T-helper 1 cell treated with Interleukin-12 subunit alpha and Interleukin-12 subunit beta and Interleukin-4 antibody, amounts not matched to agents 30 ng/mL and 1 ng/mL, for 36 hours (primary cell): Measurements from ENCODE around the gene LHPP. TPM values are rescaled to one million over a fixed set of nuclear protein-coding genes. Genes with fewer than 3 reads are reported as not detected.

ENCODE experiments used
- intact Hi-C: fragments of 100-400 bp; cut with micrococcal nuclease; formaldehyde crosslinking; loops from one replicate; pipeline ENCODE4 v1.15.1; 2024
- total RNA-seq: library from RNA; stranded (reverse); gene quantifications from 2 replicates; pipeline ENCODE4 v1.2.3, GENCODE V29; 2022

The LHPP gene
- total RNA-seq, 1 donor from 2014 or later = 16.8 TPM

DNA sequence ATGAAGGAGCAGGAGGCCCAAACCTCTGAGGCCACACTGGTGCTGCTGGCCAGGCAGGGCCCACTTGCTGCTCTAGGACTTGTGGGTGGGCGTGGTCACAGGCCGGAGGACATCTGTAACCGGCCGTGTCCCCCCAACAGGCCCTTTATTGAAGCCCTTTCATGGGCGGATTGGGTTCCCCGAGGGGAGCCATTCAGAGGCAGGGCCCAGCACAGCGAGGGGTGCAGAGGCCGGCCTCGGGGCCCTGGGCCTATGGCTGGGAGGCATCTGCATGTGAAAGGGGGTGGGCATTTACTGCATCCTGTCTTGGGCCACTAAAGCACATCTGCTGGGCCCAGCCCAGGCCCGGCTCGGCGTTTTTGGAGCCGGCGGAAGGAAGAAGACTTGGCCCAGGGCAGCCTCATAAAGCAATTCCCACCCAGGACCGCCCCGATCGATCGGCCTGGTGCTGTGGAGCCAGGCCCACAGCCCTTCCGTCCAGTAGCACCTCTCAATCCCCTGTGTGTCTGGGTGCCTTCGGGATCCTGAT lies 8.4 kb downstream of the LHPP start:
- intact Hi-C loops = loop anchor here (5.0 kb wide), 1 partner anchor 182 kb away; no protein-coding TSS in a partner anchor

DNA sequence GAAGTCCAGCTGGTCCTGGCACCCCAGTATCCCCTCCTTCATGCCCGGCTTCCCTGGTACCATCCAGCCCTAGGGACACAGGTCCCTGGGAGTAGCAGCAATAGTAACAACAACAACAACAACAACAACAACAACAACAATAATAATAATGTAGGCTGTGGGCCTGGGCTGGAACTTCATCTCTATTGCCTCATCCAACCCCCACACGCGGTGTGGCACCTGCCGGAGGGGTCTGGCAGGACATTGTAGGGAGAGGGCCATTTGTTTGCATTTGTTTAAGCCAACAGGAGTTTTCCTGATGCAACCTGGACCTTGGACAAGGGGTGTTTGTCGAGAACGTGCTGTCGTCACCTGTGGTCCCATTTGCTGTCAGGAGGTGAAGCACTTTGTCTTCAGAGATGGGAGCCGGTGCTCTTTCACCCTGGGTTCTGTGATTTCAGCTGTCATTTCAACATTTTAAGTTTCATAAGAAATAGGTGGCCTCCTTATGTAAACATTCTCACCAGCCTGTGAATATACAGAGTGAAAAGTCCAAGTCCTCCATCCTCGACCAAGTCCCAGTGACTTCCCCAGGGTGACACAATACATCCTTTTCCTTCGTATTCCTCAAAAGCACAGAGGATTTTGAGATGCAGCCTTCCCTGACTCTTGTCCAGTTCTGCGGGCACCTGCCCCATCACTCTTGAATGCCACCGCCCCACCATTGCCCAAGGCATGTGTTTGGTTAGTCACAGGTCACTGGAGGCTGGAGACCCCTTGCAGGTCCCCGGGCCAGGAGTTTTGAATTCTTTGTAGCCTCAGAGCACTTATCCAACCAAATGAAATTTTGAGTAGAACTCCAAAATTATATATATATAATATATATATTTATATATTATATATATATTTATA lies 9.2 kb downstream of the LHPP start:
- intact Hi-C loops = loop anchor here (5.0 kb wide), 1 partner anchor 182 kb away; no protein-coding TSS in a partner anchor

DNA sequence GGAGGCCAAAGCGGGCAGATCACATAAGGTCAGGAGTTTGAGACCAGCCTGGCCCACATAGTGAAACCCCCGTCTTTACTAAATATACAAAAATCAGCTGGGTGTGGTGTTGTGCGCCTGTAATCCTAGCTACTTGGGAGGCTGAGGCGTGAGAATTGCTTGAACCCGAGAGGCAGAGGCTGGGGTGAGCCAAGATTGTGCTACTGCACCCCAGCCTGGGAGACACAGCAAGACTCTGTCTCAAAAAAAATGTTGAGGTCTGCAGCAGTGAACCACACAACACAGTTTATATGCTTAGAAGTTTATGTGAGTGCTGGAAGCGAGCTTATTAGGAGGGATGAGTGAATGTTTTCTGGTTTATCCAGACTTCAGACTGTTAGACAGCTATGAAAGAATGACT lies 10.4 kb downstream of the LHPP start:
- intact Hi-C loops = loop anchor here (5.0 kb wide), 1 partner anchor 180 kb away; no protein-coding TSS in a partner anchor

DNA sequence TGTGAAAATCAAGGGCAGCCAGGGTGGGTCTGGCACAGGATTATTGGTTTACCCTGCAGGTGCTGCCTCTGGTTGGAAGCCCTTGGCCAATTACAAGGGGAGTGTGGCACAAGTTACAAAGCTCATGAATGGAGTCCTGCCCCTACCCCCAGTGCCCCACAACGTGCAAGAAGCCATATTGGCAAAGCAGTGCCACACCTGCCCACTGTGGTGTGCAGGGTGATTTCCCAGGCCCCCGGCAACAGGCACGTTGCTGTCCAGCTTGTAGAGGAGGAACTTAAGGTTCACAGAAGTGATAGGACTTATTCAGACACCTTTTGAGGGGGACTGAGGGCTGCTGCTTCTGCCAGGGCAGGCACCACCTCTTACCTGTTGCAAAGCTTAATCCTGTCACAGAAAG lies 11.4 kb downstream of the LHPP start:
- intact Hi-C loops = loop anchor here (5.0 kb wide), 1 partner anchor 179 kb away; no protein-coding TSS in a partner anchor

DNA sequence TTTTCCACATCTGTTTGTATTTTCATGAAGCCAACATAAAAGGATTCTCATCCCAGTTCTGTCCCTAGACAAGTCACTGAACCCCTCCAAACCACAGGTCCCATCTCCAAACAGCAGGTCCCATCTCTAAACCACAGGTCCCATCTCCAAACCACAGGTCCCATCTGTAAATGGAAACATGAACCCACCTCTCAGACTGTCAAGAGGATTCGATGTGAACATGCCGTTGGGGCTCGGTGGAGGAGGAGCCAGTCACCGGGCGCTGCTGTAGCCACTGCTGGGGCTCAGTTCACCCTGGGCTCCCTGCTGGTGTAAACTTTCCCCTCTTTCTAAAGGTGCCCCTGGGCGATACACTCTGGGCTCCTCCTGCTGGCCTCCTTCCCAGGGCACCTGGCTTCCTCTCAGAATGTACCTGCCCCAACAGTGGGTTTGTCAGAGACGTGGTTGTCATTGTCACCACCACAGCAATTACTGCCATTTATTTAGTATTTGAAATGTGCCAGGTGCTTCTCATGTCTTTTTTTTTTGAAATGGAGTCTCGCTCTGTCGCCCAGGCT lies 13.0 kb downstream of the LHPP start:
- intact Hi-C loops = loop anchor here (5.0 kb wide), 1 partner anchor 178 kb away; no protein-coding TSS in a partner anchor

DNA sequence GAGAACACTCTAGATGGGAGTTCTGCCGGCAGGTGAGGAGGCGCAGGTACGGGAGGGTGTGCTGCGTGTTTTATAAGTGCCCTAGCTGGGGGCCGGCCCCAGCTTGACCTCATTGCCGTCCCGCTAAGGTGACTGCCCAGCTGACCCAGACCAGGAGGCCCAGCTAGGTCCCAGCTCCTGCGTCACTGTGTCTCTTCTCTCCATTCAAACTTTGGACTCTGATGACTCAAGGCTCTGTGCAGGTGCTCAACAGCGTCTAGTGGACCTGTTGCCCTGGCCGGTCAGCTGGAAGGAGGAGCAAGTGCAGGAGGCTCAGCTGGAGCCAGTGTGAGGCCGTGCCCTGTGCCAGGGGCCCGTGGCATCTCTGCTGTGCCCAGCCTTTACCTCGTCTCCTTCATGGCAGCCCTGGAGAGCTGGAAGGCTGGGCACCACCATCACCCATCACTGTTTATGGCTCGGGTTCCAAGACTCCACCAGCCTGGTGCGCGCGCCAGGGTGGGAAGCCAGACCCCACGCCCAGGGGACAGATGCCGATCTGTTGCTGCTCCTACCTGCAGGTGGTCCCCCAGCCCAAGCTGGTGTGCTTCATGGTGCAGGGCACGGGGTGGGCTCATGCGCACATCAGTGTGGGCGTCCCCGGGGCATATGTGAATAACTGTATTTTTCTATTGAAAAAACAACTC lies 14.6 kb downstream of the LHPP start:
- intact Hi-C loops = no loop called here

GRCh38 chr10:124477614-124478363 lies 16.2 kb downstream of the LHPP start:
- intact Hi-C loops = no loop called here

DNA sequence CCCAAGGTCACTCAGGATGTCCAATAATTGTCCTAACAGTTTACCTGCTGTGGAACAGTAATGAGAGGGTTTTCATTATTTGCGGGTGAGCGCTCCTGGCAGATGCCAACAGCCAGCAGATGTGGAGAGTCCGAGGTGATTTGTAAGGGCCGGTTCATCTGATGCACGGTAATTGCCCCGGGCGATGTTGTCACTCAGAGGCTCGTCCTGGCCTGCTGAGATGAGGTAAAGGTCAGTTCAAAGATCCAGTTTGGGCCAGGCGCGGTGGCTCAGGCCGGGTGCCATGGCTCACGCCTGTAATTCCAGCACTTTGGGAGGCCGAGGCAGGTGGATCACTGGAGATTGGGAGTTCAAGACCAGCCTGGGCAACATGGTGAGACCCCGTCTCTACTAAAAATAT lies 16.9 kb downstream of the LHPP start:
- intact Hi-C loops = no loop called here

GRCh38 chr10:124480860-124481259 lies 19.2 kb downstream of the LHPP start:
- intact Hi-C loops = no loop called here

DNA sequence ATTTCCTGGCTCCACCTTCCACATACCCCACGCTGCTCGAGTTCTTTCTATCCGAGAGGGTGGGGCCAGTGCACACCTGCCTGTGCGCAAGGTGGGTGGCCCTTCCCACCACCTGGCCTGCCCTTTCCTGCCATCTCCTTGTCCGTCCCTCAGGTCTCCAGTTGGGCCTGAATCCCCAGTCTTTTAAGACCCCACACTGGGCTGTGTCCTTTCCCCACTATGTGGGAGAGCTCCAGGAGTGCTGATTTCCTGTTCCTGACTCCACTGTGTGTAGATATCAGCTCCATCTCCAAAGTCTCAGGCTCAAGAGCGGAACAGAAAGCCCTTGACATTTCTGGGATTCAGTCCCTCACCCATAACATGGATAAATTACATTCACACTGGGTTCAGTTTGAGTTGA lies 20.1 kb downstream of the LHPP start:
- intact Hi-C loops = no loop called here

DNA sequence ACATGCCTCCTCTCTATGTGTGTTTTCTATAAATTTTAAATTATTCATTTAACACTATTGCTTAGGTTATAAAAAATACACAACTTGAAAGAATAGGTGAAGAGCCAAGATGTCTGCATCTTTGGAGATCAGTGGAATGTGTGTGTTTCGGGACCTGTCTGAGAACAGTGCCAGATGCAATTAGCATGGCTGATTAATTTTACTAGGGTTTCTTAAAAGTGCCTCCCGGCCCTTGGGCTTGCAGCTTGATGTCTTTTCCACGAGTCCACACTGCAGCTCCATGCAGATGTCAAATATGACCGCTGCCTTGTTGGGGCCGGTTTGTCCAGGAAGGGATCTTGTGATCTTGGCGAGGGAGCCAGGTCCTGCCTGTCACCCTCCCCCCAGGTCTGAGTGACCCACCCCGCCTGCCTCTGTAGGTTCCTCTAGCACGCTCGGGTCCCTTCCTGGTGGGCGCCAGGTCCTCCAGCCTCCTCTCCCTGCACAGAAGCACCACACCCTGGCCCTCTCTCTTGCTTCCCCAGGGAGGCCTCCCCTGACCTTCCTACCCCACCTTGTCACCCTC lies 20.7 kb downstream of the LHPP start:
- intact Hi-C loops = no loop called here

DNA sequence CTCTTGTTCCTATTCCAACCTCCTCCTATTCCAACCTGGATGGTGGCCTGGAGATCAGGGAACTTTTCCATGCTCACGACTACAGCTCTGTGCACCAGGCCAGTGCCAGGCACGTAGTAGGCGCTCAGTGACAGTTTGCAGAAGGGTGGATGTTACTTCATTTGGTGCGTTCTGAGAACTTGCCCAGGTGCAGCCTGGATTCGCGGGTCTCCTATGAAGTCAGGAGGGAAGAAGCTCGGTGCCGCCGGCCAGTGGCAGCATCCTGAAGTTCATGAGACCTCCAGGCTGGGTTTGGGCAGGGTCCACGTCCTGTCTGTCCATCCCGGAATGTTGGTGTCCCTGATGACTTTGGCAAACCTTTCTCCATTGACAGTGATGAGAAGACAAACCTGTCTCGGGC lies 21.3 kb downstream of the LHPP start:
- intact Hi-C loops = no loop called here

- intact Hi-C loops = no loop called here
Measured at GRCh38 chr10:124484031-124484430, 22.4 kb downstream of the LHPP start.

DNA sequence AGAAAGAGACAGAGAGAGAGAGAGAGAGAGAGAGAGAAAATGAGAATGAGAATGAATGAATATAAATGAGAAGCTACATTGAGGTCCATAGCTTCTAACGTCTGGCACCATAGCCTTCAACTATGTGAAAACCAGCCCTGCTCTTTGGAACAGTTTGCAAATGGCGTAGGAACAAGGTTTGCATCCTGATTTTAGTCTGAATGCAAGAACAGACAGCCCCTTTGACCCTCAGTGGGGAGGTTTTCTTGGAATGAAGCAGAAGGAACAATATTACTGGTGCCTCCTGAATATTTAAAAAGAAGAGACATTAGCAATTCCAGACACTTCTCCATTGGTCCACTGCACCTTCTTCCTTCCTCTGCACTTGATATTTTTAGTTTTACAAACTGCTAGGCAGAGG lies 23.0 kb downstream of the LHPP start:
- intact Hi-C loops = no loop called here

DNA sequence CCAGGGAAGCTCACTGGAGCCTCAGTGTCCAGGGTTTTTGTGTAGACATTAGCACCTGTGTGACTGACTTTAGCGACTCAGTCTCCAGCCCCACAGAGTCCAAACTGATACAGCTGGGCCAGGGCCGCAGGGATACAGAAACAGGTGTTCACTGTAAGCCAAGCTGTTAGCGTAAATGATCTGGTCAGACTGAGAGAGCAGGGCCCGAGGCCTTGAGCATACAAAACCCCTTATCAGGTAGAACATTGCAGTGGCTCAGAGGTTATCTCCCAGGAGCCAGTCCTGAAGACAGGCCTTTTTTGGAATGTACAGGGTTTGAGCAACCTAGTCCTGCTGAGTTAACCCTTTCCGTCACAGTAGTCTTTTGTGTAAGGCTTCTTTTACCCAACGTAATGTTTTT lies 25.0 kb downstream of the LHPP start:
- intact Hi-C loops = no loop called here

- intact Hi-C loops = no loop called here
Measured at GRCh38 chr10:124491105-124491504, 29.5 kb downstream of the LHPP start.

DNA sequence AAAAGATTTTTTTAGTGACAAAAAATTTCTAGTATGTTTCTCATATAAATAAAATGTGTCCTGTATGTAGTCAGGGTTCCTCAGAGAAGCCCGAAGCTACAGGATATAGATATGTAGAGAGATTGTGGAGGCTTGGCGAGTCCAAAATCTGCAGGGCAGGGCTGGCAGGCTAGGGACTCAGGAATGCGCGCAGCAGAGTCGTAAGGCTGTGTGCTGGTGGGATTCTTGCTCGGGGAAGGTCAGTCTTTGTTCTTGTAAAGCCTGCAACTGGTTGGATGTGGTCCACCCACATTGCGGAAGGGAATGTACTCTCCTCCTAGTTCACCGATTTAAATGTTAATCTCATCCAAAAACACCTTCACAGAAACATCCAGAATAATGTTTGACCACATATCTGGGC lies 30.6 kb downstream of the LHPP start:
- intact Hi-C loops = loop anchor here (2.0 kb wide), 1 partner anchor 27 kb away; no protein-coding TSS in a partner anchor

DNA sequence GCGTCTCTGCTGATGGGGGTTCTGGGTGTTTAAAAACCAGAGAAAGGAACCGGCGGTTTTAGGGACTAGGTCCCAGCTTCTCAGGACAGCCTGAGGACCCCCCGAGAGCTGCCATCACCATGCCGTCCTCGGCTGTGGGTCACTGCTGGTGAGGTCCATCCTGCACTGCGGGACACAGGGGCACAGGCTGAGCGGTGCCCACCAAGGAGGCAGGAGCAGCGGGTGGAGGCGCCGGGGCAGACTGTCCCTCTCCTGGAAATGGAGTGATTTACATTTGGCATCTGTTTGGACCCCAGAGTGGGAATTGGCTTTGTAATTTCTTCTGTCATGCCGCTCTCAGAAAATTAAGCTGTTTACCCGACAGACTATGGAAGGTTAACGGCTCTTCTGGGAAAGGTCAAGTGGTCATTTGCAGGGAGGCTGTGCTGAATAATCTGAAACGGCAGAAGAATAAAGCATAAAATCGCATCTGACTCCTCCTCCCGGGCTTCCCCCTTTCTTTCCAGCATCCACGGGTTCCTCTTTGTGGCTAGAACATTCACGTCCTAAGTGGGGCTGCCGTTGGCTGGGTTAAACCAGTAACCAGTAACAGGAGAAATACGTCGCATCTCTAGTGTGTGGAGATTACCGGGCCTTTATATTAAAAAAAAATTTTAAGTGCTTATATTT lies 31.7 kb downstream of the LHPP start:
- intact Hi-C loops = loop anchor here (2.0 kb wide), 1 partner anchor 29 kb away; no protein-coding TSS in a partner anchor

DNA sequence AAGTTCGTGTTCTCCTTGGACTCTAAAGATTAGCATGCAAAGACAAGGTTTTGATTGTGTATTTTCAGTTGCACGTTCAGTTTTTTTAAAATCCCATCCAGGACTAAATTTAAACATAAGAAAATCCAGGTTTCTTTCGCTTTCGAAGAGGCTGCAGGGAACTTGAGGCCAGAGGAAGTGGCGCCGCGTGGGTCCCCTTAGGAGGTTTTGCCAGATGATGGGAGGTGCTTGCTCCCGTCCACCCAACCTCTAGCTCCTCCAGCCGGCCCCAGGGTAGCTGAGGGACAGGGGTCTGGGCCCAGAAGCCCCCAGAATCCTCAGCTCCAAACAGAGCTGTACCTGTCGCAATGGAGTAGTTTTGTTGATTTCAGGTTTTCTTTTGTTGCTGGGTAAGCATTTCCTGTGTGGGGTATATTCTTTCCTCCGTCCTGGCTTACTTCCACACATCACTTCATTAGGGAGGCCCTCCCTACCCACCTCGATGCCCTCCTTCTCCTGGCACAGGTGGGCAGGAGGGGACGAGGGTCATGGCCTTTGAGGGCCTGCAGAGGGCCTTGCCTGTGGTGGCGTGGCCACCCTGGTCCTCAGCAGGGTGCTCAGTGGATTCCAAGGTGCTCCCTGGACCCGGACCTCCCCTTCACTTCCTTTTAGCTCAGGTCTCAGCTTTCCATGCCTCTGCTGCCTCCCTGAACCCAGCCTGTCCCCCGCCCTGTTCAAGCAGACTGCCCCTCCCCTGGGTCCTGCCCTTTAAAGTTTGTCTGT lies 32.6 kb downstream of the LHPP start:
- intact Hi-C loops = no loop called here
